ENCODE data around the gene NUP155.
"Not testable (repeated sequence)": the region's sequence is repeated elsewhere in the genome, so short reads cannot be mapped to it uniquely, and the experiment has no call there.

The NUP155 gene

GRCh38 chr5:37370864-37371726 is at the start of gene NUP155:
NUP155 (minus strand) TSS chr5:37371106; CDS start chr5:37370977, 129 bp downstream.
- DNase-seq (ENCODE audit: low read depth): peak; percentile 86

DNA sequence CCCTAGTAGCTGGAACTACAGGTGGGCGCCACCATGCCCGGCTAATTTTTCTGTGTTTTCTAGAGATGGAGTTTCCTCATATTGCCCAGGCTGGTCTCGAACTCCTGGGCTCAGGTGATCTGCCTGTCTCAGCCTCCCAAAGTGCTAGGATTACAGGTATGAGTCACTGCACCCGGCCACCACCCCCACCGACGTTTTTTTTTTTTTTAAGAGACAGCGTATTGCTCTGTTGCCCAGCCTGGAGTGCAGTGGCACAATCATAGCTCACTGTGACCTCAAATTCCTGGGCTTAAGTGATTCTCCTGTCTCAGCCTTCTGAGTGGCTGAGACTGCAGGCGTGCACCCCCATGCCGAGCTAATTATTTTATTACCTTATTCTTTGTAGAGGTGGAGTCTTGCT is 46.4 kb upstream of the NUP155 start:
- DNase-seq (ENCODE audit: low read depth): no peak

GRCh38 chr5:37415456-37415855 is 44.5 kb upstream of the NUP155 start:
- not testable (repeated sequence) for DNase-seq (ENCODE audit: low read depth)

DNA sequence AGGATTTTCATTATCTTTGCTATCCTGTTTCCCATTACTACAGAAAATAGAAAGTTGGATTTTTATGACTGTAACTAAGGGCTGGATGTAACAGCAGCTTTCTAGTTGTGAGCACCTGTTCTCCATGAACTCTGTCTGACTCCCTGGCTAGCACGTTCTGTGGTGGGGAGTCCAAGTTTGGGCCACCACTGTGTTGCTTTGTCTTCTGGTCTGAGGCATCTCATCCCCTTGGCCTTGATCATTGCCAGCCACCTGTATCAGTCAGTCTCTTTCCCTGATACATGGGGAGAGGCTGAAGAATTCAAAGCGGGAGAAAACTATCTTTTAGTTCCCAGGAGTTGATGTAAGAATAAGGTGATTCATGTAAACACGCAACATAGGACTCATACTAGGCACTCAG is 41.6 kb upstream of the NUP155 start:
- DNase-seq (ENCODE audit: low read depth): no peak

GRCh38 chr5:37400501-37400900 is 29.6 kb upstream of the NUP155 start:
- no peak for DNase-seq (ENCODE audit: low read depth)

GRCh38 chr5:37396352-37396751 is 25.4 kb upstream of the NUP155 start:
- DNase-seq (ENCODE audit: low read depth): no peak

GRCh38 chr5:37391591-37391990 is 20.7 kb upstream of the NUP155 start:
- no peak for DNase-seq (ENCODE audit: low read depth)

DNA sequence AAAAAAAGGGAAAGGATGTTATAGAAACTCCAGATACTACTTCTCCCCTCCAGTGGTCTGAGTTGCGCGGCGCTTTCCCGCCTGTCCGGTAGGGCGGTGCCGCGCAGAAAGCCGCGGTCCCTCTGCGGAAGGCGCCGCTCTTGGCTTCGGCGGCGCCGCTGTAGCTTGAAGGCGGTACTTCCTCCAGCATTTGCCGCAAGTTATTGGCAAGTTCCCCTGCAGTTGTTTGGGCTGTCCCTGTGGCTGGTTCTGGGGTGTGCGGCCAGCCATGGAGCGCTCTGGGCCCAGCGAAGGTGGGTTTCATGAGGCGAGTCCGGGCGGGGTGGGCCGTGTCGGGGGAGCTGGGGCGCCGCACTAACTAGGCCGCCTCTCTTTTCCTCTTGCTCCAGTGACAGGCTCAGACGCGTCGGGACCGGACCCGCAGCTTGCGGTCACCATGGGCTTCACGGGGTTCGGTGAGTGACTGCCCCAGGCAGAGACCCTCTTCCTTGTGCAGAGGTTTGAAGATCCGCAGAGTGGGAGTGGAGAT is 8.3 kb upstream of the NUP155 start, which contains the start of gene WDR70:
Gene WDR70 (plus strand): TSS at position 219 of the 529 bp plus-strand sequence. CDS start 50 bp downstream, at position 269.
- peak; percentile 79 for DNase-seq (ENCODE audit: low read depth)

- DNase-seq (ENCODE audit: low read depth): not testable (repeated sequence)
Observed at GRCh38 chr5:37378066-37378465, 7.2 kb upstream of the NUP155 start.

- no peak for DNase-seq (ENCODE audit: low read depth)
Observed at GRCh38 chr5:37375091-37375490, 4.2 kb upstream of the NUP155 start.

GRCh38 chr5:37370550-37370863 is 399 bp downstream of the NUP155 start:
- DNase-seq (ENCODE audit: low read depth): no peak

DNA sequence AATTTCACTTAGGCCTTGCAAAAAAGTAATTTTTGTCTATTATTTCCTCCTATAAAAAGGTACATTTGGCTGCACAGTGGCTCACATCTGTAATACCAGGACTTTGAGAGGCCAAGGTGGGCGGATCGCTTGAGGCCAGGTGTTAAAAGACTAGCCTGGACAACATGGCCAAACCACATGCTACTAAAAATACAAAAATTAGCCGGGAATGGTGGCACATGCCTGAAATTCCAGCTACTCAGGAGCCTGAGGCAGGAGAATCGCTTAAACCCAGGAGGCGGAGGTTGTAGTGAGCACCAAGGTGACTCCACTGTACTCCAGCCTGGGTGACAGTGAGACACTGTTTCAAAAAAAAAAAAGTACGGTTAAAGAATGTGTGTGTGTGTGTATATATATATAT is 15.7 kb downstream of the NUP155 start:
- DNase-seq (ENCODE audit: low read depth): no peak

DNA sequence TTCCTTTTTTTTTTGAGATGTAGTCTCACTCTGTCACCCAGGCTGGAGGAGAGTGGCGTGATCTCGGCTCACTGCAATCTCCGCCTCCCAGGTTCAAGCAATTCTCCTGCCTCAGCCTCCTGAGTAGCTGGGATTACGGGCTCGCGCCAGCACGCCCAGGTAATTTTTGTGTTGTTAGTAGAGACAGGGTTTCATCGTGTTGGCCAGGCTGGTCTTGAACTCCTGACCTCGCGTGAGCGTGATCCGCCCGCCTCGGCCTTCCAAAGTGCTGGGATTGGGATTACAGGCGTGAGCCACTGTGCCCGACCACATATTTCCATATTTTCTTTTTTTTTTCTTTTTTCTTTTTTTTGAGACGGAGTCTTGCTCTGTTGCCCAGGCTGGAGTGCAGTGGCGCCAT is 28.2 kb downstream of the NUP155 start:
- not testable (repeated sequence) for DNase-seq (ENCODE audit: low read depth)

DNA sequence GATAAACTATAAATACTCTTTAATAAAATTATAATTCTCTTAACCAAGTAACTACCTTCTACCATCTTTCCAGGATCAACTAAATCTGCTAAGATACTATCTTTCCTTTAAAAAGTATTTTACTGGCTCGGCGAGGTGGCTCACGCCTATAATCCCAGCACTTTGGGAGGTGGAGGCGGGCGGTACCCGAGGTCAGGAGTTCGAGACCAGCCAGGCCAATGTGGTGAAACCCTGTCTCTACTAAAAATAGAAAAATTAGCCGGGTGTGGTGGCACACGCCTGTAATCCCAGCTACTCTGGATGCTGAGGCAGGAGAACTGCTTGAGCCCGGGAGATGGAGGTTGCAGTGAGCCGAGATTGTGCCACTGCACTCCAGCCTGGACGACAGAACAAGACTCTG is 36.2 kb downstream of the NUP155 start:
- not testable (repeated sequence) for DNase-seq (ENCODE audit: low read depth)

DNA sequence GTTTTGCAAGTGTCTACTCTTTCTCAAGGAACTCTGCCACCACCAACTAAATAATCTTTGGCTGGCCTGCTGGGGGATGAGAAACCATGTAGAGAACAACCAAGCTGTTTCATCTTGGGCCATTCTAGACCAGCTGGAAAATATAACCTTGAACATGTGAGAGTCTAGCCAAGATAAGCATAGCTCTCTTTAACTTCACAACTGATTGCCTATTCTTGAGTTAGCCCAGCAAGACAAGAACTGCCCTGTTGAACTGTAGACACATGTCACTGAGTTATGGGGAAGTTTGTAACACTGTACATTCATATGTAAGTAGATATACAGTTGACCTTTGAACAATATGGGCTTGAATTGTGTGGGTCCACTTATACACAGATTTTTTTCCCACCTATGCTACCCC is 44.4 kb downstream of the NUP155 start:
- no peak for DNase-seq (ENCODE audit: low read depth)

DNA sequence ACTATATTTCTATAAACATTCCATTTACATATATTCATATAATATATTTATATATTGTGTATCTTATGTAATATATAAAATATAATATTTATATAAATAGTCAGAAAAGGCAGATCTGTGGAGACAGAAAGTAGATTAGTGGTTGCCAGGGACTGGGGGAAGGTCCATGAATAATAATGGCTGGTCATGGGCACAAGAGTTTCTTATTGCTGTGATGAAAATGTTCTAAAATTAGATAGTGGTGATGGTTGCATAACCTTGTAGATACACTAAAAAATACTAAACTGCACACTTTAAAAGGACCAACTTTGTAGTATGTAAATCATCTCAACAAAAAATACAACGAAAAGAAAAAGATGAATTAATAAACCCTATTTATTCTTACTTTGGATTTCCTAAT is 47.3 kb downstream of the NUP155 start:
- no peak for DNase-seq (ENCODE audit: low read depth)

GRCh38 chr5:37319037-37319782 is 51.7 kb downstream of the NUP155 start:
- no peak for DNase-seq (ENCODE audit: low read depth)

GRCh38 chr5:37316027-37316426 is 54.9 kb downstream of the NUP155 start:
- no peak for DNase-seq (ENCODE audit: low read depth)

GRCh38 chr5:37310360-37310759 is 60.5 kb downstream of the NUP155 start:
- no peak for DNase-seq (ENCODE audit: low read depth)

GRCh38 chr5:37308793-37309192 is 62.1 kb downstream of the NUP155 start:
- DNase-seq (ENCODE audit: low read depth): no peak

- no peak for DNase-seq (ENCODE audit: low read depth)
Observed at GRCh38 chr5:37304888-37305287, 66.0 kb downstream of the NUP155 start.

DNA sequence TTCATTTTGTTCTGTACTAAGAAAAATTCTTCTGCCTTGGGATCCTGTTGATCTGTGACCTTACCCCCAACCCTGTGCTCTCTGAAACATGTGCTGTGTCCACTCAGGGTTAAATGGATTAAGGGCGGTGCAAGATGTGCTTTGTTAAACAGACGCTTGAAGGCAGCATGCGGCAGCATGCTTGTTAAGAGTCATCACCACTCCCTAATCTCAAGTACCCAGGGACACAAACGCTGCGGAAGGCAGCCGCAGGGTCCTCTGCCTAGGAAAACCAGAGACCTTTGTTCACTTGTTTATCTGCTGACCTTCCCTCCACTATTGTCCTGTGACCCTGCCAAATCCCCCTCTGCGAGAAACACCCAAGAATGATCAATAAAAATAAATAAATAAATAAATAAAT is 74.6 kb downstream of the NUP155 start:
- not testable (repeated sequence) for DNase-seq (ENCODE audit: low read depth)

GRCh38 chr5:37283214-37283820 is 87.6 kb downstream of the NUP155 start:
- no peak for DNase-seq (ENCODE audit: low read depth)
